Lower leg skin (tissue), 3 donors: Measurements from ENCODE around the gene CTIF.

Experiments
- CTCF ChIP-seq, 3 donors: fragments of 450-650 bp; IDR thresholded peaks; one replicate each; pipeline ENCODE4 v1.5.1; 2016; ENCODE audit warnings: antibody characterized with exemption in 3 of 3, mild to moderate bottlenecking in 3 of 3, moderate library complexity in 2 of 3
- POLR2A ChIP-seq, 2 donors: fragments of 450-650 bp; IDR thresholded peaks; one replicate each; pipeline ENCODE4 v1.6.1; 2016 to 2017; ENCODE audit warnings: antibody characterized with exemption in 2 of 2, mild to moderate bottlenecking in 1 of 2, moderate library complexity in 1 of 2

- TF ChIP-seq CTCF (IDR thresholded peaks at IDR 0.05) (no peak), POLR2A (IDR thresholded peaks at IDR 0.05) (no peak)
These were observed 218.5 kb downstream of the CTIF start for GRCh38 chr18:48757367-48757766.
